GM12864 (cell line): ENCODE measurements around the gene IGFBP3.
A peak's percentile ranks its signal among the peaks of the same experiment; 100 is the strongest.

Source experiments
- DNase-seq: peaks from one replicate; pipeline ENCODE4 v3.0.0-alpha.2; 2011; ENCODE audit warnings: low read depth
- H3K4me3 ChIP-seq: 2 replicates; pipeline ENCODE4 v1.5.1; 2011; ENCODE audit warnings: mild to moderate bottlenecking, low read depth, low read length, control low read depth
- TF ChIP-seq, protein P1 (sequence below): IDR thresholded peaks from 2 replicates; pipeline ENCODE4 v1.5.1; 2011; ENCODE audit warnings: low read depth, mild to moderate bottlenecking, moderate library complexity, low read length, control low read depth, inconsistent platforms; ENCODE audit errors: missing control alignments

Gene IGFBP3

DNA sequence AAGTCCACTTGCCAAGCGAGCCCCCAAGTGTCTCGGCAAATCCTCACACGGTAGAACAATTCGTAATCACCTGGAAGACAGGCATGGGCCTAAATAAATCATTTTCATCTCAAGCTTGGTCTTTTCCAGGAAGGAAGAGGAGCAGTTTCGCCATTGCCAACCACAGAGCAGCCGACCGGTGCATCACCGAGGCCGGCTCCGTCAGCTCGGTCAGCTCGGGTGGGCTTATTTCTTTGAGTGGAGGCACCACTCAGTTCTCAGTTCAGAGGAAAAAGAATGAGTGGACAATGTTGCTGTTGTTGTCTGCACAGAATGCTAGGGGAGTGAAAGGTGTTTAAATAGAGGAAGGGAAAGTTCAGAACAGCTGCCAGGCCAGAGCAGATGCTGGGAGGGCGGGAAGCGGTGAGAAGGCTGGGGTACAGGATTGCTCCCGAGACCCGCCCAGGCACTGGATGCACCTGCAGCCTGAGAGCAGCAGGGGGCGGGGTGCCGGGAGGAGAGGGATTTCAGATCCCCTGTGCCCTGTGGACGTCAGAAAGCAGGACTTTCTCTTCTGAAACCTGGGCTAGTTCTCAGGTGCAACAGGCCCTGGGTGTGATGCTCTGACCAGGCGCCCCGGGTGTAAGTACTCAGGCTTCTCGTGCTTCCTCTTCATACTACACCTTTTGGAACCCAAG is 17.7 kb upstream of the IGFBP3 start:
- no peak for DNase-seq
- TF ChIP-seq, protein P1, sequence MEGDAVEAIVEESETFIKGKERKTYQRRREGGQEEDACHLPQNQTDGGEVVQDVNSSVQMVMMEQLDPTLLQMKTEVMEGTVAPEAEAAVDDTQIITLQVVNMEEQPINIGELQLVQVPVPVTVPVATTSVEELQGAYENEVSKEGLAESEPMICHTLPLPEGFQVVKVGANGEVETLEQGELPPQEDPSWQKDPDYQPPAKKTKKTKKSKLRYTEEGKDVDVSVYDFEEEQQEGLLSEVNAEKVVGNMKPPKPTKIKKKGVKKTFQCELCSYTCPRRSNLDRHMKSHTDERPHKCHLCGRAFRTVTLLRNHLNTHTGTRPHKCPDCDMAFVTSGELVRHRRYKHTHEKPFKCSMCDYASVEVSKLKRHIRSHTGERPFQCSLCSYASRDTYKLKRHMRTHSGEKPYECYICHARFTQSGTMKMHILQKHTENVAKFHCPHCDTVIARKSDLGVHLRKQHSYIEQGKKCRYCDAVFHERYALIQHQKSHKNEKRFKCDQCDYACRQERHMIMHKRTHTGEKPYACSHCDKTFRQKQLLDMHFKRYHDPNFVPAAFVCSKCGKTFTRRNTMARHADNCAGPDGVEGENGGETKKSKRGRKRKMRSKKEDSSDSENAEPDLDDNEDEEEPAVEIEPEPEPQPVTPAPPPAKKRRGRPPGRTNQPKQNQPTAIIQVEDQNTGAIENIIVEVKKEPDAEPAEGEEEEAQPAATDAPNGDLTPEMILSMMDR: peak; percentile 36
- H3K4me3 ChIP-seq: no peak overlapping the region

DNA sequence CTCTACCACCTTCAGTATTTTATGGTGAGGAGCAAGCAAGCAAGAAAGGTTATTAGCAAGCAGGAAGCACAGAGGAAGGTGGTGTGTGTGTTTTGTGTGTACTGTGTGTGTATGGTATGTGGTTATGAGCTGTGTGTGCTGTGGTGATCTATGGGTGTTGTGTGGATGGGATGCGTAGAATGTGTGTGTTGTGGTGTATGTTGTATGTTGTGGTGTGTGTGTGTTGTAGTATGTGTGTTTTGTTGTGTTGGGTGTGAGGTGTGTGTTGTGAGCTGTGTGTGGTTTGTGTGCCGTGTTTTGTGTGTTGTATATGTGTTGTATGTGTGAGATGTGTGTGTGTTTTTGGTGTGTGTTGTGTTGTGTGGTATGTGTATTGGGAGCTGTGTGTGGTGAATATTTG is 16.8 kb upstream of the IGFBP3 start:
- no peak overlapping the region for H3K4me3 ChIP-seq
- no peak for DNase-seq
- TF ChIP-seq, protein P1: no peak

DNA sequence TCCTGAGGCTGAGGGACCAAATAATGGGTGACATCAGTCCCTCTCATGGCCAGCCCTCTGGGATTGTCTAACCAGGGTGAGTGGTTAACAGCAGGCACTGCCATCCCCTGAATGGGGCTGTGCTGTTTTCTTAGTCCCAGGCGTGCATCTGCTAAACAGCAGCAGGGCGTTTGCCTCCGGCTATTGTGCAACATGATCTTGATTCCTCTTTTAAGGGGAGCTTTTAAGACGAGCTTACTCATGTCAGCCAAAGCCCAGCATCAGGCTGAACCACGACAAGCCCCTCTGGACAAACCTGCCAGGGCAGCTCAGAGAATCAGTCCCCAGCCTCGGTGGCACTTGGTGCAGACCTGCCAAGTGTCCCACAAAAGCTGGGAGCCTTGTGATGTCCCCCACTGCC is 16.2 kb upstream of the IGFBP3 start:
- H3K4me3 ChIP-seq: no peak overlapping the region
- DNase-seq: no peak
- TF ChIP-seq, protein P1: no peak

DNA sequence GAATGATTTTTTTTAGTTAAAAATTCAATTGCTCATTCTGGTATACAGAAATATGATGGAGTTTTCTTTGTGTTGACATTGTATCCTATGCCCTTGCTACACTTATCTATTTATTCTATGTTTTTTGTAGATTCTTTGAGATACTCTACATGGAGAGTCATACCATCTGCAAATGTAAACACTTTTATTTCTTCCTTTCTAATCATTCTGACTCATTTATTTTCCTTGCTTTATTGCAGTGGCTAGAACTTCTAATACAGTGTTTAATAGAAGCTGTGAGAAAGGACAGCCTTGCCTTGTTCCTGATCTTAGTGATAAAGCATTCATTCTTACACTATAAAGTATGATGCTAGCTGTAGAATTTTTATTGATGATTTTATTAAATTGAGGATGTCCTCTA is 9.9 kb upstream of the IGFBP3 start:
- H3K4me3 ChIP-seq: no peak overlapping the region
- TF ChIP-seq, protein P1: no peak
- no peak for DNase-seq

DNA sequence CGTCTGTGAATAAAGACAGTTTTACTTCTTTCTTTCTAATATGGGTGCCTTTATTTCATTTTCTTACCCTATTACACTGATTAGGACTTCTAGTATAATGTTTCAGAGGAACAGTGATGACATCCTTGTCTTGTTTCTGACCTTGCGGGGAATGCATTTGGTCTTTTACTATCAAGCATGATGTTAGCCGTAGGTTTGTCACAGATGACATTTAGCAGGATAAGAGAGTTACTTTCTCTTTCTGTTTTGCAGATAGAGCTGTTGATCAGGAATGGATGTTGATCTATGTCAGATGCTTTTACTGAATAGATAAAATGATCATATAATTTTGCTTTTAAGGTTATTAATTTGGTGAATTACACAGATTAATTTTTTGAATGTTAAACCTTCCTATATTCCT is 6.6 kb upstream of the IGFBP3 start:
- TF ChIP-seq, protein P1: no peak
- DNase-seq: no peak
- peak overlapping the region; percentile 2; the same call in 1 of the 2 replicates for H3K4me3 ChIP-seq

DNA sequence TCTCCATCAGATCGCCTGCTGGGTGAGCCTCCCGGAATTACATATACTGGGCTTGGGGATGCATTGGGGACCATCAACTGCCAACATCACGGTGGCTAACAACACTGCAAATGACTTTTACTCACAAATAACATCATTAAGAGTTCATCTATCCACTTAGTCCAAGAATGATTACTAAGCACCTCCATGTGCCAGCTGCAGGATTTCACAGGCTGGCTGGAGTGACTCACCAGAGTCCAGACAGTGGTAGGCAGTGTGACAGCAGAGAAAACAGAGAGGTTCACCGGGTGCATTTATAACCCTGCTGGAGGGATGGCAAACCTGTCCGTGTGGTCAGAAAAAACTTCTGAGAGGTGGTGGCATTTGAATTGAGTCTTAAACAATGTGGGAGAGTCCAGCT is 3.2 kb upstream of the IGFBP3 start:
- no peak overlapping the region for H3K4me3 ChIP-seq
- TF ChIP-seq, protein P1: no peak
- DNase-seq: no peak

DNA sequence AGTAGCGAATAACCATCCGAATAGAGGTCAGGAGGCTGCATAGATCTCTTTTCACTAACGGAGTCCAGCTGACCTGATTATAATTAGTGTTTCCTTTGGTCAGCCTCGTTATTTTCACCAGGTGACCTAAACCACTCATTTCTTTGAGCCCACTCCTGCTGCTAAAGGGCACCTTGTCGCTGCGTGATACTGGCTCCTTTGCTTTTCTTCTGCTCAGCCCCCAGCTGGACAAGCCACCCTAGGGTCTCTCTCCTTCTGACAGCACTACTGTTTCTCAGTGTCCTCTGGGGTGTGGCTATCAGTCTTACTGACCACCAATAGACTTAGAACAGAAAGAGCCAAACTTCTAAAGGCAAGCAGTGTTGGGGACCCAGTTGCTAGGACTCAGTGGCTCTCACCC is 2.7 kb upstream of the IGFBP3 start:
- H3K4me3 ChIP-seq: no peak overlapping the region
- no peak for DNase-seq
- TF ChIP-seq, protein P1: no peak
